Activated CD8-positive, alpha-beta memory T cell treated with anti-CD3 and anti-CD28 coated beads, Interleukin-2, amount 50 U/mL, for 4 hours (primary cell): Measurements from ENCODE around the gene GRAP2.

Experiments
- DNase-seq: peaks from one replicate; pipeline ENCODE4 v3.0.0-alpha.2; 2020

The GRAP2 gene

DNA sequence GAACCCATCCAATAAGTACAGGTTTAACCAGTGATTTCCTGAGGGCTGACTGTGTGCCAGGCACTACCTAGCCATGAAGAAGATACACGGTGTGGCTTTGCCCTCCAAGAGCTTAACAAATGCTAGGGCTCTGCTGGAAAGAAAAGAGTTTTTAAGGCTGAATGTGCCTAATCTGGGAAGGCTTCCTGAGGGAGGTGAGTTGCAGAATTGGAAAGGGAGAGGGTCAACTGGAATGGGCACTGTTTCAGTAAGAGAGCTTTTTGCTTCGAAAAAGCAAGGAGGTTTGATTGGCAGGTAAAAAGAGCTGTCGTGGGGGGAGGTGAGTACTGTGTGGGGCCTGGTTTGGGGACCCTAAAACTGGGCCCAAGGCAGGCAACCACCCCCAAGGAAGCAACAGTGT is 96.5 kb downstream of the GRAP2 start:
- no peak for DNase-seq

DNA sequence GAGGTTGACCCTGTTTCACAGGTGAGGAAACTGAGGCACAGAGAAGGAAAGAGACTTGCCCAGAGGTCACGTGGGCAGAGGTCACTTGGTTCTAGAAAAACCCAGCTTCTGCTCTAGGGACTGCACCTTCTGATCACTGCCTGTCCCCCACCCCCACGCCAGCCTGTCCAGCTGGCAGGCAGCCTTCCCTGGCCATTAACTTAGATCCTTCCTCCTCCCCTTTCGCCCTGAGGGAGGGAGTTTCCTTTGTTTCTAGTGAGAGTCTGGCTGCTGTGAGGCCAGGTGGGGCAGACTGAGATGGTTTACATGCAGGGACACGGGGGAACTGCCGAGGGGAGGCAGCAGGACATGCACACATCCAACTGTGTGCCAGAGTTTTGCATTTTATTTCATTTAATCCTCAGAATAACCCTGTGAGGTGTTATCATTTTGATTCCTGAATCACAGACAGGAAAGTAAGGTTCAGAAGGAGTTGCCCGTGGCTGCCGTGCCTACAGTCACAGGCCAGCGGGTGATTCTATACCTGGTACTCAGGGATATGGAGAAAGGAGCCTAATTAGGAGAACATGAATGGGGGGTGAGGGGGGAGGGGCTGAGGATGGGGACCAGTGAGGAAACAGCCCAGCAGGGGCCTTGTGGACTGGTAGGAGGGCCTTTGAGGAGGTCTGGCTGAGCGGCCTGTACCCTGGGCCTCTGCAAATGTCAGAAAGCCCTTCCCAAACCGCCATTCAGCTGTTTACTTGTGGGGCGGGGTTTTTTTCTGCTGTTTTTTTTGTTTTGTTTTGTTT is 97.2 kb downstream of the GRAP2 start:
- DNase-seq, result no peak

DNA sequence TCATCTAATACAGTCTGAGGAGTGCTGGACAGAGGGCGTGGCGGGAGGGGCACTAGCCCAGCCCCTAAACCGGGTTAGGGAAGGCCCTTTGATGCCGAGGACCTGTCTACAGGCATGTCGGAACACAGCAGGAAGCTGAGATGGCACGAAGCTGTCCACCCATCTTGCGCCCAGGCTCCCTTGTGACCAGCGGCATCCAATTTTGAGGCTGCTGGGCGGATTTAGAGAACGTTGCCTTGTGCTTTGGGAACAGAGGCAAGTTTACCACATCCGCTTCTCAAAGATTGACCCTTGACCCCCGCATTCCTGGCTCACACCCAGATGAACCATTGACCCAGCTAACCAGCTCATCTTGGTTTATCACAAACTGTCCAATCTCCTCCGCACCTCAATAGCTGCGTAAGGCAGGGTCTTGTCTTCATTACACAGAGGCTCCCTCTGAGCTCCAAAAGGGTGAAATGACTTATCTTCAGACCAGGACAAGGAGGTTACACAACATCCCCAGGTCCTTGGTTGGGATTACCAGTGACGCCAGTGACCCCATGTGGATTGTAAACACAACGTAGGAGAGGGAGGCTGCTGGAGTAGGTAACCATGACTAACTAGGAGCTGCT is 98.4 kb downstream of the GRAP2 start:
- DNase-seq, result no peak

DNA sequence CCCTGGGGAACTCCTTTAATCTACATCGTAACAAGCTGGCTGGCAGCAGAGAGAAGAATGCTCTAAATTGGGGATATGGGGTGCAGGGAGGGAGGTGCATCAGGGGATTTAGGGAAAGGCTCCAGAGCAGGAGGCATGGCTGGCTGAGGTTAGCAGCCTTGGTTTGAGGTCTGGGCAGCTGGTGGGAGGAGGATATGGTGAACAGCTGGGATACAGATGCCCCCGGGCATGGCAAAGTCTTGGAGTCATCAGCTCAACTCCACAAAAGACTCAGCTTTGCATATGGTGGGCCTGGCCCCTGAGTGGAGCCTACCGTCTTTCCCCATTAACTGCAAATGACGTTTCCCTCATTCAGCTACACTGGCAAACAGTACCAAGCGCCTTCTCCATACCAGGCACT is 99.3 kb downstream of the GRAP2 start:
- DNase-seq, result no peak

DNA sequence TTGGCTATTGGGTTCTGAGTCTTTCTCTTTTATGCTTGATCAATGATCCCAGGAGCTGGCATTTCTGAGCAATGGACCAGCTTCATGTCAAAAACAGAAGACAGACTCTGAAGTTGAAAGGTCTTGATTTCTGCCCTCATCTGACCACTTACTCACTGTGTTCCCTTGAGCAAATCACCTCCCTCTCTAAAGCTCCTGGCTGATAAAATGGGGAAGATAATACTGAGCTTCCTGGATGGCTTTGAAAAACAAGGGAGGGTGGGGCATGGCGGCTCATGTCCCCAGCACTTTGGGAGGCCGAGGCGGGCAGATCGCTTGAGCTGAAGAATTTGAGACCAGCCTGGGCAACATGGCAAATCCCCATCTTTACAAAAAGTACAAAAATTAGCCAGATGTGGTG is 100.2 kb downstream of the GRAP2 start:
- DNase-seq, result no peak

DNA sequence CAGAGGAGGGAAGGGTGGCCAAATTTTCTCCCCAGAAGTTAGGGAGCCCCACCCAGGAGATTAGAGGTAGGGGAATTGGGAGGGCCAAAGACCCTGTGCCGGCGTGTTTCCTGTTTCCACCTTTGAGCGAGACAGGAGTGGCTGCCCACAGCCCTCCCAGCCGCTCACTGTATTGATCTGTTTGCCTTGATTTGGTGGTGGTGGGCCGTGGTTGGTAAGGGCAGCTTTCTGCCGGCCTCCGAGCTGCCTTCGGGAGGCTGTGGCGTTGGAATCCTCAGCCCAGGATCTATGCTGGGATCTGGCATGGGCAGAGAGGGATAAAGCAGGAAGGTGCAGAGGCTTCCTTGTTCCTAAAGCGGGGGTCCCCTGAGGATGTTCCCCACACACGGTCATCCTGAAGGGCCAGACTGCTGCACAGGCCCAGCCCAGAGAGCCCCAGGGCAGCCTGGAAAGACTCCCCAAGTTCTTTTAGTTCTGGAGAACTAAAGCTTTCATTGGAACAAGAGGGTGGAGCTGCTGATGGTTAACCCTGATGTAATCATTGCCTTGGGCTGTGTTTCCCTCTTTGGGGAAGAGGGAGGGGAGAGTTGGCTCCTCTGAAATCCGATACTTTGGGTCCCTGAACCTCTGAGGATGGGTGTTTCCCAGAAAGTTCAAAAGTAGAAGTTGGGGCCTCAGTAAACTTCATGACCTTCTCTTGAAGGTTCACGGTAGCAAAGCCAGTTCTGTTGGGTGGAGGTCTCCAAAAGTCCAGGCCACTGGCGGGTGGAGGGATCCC is 101.1 kb downstream of the GRAP2 start:
- no peak for DNase-seq

DNA sequence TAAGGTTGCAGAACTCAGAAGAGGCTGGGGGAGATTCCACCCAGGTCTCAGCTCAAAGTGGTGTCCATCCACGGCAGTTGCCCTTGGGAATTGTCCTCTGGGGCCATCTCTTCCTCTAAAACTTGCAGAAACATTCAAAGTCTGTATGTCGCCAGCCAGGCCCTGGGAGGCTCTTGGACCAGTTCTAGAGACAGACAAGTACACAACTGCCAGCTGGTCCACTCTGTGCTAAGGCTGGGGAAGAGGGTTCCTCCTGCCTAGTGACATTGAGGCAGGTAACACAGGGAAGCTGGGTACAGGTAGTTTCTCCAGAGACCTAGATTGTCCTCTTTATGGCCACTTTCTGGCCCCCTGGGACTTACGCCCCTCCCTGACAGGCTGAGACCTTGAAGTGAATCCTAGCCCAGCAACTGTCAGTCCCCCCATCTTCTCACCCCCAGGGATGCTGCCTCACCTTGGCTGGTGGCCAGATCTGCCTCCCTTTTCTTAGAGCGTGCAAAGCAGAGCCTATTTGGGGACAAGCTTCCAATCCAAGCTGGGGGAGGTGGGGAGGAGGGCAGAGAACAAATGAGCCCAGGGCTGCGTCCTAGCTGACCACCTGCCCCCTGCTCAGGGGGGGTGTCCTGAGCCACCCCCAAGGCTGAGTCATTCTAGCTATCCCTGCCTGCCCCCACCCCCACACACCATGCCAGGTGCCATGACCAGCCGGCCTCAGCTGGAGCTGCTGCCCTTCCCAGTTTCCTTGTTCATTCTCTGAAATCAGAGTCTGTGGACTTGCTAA is 102.2 kb downstream of the GRAP2 start:
- DNase-seq, result no peak

DNA sequence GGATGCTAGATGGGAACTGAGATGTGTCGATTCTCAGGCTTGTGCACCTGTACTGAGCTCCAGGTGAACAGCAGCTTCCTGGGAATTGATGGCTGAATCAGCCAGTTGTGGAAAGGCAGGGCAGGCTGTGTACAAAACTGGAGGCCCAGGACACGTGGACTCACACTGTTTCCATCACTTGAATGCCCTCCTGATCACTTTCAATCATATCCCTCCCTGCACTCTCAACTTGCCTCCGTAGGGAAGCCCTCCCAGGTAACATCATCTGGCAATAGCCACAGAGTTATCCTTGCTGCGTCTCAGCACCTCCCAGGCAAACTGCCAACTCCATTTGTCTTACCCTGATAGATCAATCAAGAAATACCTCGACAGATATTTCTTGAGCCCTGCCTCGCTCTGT is 104.0 kb downstream of the GRAP2 start:
- no peak for DNase-seq

DNA sequence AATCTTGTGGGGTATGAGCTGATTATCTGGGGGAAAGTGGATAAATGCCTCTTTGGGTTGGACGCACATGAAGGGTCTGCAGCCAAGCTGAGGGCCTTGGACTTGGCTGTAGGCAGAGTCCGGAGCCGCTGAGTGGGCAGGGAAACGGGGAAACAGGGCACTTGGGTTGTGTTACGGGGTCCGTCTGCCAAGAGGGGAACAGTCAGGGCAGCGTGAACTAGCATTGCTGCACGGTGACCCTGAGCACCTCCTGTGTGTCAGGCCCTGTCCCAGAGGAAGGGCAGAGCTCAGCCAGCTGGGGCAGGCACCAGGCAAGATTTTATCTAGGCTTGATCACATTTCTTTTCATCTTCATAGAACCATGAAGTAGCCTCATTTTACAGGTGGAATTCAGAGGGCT is 105.8 kb downstream of the GRAP2 start:
- no peak for DNase-seq

DNA sequence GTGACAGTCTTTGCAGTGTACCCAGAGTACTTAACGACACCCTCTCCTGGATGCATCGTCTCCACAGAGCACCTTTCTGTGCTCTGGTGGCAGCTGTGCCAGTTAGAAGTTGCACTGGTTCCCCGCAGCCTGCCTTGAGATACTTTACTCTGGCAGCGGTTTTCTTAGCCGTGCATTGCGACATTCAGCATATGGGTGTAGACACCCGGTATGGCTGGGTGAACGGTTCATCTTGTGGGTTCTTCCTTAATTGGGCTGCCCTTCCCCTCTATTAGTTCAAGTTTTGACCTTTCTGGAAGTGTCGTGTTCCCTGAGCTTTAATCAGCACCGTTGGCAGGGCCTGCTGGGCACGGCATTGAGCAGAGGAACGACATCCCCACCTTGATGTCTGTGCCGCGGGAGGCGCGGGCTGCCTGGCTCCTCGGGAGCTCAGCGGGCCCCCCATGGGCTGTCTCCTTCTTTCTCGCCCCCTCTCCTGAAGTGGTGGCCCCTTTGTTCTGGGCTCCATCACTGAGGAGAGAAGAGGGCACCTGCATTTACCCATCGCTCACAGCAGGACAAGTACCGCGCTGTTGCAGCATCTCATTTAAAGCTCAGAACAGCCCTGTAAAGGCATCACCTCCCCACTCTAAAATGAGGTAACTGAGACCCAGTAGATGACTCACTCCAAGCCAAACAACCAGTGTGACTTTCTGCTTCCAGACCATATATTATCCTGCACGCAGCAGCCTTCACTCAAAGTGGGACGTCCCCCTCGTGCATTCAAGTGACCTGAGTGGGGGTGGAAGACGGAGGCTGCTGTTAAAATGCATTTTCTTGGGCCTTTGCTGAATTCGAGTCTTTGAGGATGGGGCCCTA is 107.2 kb downstream of the GRAP2 start:
- DNase-seq, result no peak

DNA sequence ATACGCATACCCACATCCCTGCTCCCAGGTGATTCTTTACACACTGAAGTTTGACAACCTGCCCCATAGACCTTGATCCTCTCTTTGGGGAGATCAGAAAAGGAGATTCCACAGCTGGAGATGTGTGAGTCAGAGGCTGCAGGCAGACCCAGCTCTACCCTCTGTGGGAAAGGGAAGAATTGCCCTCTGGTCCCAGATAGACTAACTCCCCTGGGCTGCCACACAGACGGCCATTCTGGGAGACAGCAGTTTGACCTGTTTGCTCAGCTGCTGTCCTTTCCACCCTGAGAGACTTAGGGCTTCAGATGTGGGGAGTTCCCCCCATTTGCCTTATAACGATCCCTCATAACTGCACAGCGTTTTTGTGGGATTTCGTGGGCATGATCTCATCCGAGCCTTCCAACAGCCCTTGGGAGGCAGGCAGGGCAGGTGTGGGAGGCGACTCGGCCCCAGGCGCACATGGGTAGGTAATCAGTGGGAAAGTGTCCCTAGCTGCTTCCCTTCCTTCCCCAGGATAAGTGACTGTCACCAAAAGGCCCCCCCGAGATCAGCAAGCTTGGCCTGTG is 107.9 kb downstream of the GRAP2 start:
- DNase-seq, result no peak

DNA sequence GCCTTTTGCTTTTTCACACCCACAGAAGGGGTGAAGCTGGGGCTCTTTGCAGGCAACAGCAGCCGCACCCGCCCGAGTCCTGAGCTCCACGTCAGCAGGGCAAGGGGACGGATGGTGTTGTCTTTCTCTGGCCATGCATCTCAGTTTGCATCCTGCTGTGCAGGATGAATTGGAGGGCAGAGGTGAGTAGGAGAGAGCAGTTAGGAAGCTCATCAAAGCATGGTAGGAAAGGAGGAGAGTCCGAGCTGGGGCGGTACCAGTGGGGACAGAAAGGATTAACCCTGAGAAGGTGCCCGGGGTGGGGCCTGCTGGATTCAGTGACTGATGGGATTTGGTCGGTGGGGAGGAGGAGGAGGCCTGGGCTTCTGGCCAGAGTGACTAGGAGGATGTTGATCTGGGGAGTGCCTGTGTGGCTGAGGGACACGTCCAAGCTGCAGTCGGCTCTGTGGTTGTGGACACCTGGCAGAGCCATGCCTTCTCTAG is 108.4 kb downstream of the GRAP2 start:
- no peak for DNase-seq

DNA sequence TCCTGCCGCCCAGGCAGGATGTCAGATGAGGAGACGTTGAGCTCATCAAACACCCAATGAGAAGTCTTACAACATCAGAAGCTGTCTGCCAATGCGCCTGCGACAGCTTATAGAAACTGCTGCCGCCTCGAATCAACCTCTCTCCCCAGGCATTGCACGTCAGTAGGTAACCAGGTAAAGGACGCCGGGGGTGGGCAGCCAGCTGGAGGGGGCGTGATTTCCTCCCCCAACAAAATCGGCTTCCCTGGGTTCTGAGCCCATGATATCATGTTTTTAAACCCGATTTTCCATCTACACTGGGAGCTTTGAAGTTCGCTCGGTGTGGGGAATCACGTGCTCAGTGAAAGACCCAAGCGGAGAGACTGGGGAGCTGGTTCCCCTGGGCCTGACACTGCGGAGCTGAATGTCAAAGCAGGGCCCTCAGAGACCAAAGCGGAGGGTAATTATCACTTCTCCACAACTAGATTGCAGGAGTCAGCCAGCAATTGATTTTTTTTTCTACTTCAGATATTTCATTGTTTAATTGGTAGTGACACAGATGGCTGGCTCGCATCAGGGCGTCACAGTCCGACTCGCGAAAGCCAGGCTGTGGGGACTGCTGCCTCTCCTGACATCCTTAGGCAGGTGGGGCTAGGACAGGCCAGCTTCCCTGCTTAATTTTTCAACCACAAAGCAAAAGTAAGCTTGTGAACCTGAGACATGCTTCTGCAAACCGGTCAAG is 109.2 kb downstream of the GRAP2 start:
- DNase-seq, result peak; percentile 45

DNA sequence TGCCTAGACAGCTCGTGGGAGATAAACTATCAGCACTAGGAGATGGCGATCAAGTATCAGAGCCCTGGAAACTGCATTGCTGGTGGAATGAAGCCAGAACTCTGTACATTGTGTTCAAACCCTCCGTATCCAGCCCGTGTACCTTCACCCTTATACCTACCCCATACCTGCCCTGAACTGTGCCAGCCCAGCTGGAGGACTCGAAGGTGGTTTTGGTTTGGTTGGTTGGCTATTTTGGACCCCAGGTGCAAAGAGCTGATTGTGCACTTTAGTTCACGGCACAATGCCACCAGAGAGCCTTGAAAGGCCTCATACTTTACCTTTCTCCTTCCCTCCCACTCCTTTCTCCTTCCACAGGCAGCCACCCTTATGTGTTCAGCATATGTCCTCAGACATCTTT is 109.9 kb downstream of the GRAP2 start:
- DNase-seq, result no peak

DNA sequence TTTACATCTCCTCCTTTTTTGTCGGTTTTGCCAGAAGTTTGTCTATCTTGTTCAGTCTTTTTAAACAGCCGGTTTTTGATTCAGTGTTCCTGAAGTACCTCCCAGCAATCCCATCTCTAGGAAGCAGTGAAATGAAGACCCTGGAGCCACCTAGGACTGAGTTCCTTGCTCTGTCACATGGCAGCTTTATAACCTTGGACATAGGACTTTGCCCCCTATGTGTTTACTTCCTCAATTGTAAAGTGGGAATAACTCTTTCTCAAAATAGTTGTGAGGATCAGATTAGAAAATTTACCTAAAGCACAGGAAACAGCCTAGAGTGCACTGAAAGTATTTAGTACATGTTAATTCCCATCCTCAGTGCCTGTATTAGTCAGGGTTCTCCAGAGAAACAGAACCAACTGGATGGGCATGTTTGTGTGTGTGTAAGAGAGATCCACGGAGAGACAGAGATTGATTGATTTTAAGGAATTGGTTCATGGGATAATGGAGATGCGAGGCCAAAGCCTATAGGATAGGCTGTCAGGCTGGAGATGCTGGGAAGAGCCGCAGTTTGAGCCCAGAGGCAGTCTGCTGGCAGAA is 113.9 kb downstream of the GRAP2 start:
- no peak for DNase-seq

DNA sequence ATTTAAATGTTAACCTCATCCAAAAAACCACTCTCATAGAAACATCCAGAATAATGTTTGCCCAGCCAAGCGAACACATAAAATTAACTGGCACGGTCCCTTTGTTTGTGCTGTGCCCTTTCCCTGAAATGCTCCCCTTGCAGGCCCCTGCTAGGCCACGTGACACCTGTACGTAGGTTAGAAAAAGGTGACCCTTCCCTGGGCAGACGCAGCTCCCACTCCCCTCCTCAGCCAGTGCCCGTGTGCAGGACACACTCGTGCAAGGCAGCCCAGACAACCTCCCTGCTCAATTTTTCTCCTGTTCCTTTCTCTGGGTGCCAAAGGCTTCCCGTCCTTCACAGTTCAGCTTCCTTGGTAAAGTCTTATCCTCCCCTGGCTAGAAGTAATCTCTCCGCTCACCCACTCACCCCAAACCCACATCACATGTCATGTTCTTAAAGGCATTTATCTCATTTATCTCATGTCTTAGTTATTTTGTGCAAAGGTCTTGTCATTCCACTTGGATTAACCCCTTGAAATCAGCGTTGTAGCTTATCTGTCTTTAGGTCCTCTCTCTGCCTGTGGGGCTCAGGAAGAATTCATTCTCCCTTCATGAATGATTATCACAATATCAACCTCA is 114.6 kb downstream of the GRAP2 start:
- DNase-seq, result no peak

DNA sequence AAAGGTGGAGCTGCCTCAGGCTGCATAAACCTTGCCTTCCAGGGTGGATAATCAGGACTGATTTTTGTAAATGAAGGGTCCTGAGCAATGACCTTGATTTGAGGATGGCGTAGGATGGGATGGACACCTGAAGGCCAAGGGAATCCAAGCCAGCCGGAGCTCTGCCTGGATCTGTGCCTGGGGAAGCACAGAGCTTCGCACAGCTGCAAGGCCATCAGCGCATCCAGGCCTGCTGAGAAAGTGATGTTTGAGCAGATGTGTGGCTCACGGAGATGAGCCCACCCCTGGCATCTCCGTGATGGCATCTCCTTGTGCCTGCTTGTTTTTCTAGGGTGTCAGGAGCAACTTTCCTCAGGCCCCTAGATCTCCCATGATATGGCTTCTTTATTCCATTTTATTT is 117.2 kb downstream of the GRAP2 start:
- DNase-seq, result no peak

DNA sequence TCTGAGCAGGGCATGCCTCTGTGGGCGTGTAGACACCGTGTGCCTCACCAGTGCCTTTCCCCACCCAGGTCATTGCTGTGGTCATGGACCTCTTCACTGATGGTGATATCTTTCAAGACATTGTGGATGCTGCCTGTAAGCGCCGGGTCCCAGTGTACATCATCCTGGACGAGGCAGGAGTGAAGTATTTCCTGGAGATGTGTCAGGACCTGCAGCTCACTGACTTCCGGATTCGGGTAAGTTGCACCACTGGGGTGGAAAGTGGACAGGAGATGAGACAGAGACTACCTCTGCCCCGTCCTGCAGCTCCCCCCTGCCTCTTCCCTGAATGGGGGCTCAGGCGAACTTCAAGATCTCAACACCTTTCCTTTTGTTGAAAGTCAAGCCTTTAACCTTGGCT is 118.2 kb downstream of the GRAP2 start:
- DNase-seq, result no peak

DNA sequence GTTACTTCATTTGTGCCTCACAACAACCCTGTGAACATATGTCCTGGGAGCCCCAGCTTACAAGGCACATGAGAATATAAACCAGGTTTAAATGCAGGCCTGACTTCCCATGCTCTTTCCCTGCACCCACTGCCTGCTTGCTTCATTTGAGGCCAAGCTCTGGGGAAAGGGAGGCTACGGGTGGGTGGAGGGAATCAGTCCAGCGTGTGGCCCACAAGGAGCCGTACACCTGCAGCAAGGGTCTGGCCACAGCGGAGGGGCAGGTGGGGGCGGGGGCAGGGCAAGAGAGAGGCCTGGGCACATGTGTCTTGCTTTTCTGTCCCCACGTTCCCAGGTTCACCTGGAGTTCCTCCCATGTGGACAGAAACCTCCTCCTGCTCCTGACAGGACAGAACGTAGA is 120.1 kb downstream of the GRAP2 start:
- DNase-seq, result no peak

DNA sequence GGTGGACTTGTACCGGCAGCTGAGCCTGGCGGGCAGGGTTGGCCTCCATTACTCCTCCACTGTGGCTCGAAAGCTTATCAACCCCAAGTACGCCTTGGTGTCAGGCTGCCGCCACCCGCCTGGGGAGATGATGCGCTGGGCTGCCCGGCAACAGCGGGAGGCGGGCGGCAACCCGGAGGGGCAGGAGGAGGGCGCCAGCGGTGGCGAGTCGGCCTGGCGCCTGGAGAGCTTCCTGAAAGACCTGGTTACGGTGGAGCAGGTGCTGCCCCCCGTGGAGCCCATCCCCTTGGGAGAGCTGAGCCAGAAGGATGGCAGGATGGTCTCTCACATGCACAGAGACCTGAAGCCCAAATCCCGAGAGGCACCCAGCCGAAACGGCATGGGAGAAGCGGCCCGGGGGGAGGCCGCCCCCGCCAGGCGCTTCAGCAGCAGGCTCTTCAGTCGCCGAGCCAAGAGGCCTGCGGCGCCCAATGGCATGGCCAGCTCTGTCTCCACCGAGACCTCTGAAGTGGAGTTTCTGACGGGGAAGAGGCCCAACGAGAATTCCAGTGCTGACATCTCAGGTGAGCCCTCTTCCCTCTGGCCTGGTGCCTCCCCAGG is 120.6 kb downstream of the GRAP2 start:
- no peak for DNase-seq
